ENCODE measurements around the gene OR5A2. TPM values are rescaled to one million over a fixed set of nuclear protein-coding genes. Genes with fewer than 3 reads are reported as not detected.
"Not testable (repeated sequence)": the region's sequence is repeated elsewhere in the genome, so short reads cannot be mapped to it uniquely, and the experiment has no call there.

The OR5A2 gene
- total RNA-seq, 2 experiments from 2014 or later, result not detected

- no peak overlapping the region for H3K4me2 ChIP-seq (ENCODE audit: low read length)
- TF ChIP-seq EZH2phosphoT487 (IDR thresholded peaks at IDR 0.05; ENCODE audit: borderline replicate concordance, low read depth, low read length) (no peak), CTCF (conservative IDR thresholded peaks at IDR 0.05; ENCODE audit: low read length) (no peak)
- no peaks in the 10 kb centered on the region for H3K9me3 ChIP-seq (ENCODE audit: low read length)
- no TSS peak for BruUV-seq (replicated peaks)
- no peak for DNase-seq (ENCODE audit: low spot score)
- intact Hi-C loops (cut with micrococcal nuclease; ENCODE audit: unreplicated experiment), result no loop called here
- H3K79me2 ChIP-seq (ENCODE audit: insufficient read depth, low read depth, low read length), result no peaks in the 10 kb centered on the region
- no peaks in the 10 kb centered on the region for H3K9me2 ChIP-seq (ENCODE audit: insufficient read depth, low read length)
- ChIA-PET POLR2A (no interaction called here), CTCF (ENCODE audit: unreplicated experiment) (no interaction called here)
- no peaks in the 10 kb centered on the region for H3K4me1 ChIP-seq (ENCODE audit: insufficient read depth, low read length, poor library complexity, severe bottlenecking)
- no peaks in the 10 kb centered on the region for H3K36me3 ChIP-seq (ENCODE audit: insufficient read depth, low read length)
- H3K27ac ChIP-seq (ENCODE audit: low read depth, low read length, poor library complexity, severe bottlenecking), result no peak overlapping the region
- H3K4me3 ChIP-seq (ENCODE audit: low read depth, low read length, poor library complexity, severe bottlenecking), result no peak overlapping the region
- H2AFZ ChIP-seq (ENCODE audit: low read length), result no peak overlapping the region
- no peaks in the 10 kb centered on the region for H4K20me1 ChIP-seq (ENCODE audit: insufficient read depth, low read length)
These were observed 22.3 kb upstream of the OR5A2 start for GRCh38 chr11:59448484-59448883.

- H3K9me2 ChIP-seq (ENCODE audit: insufficient read depth, low read length); H3K36me3 ChIP-seq (ENCODE audit: insufficient read depth, low read length); POLR2A ChIA-PET; H3K79me2 ChIP-seq (ENCODE audit: insufficient read depth, low read depth, low read length); H3K4me2 ChIP-seq (ENCODE audit: low read length); DNase-seq (ENCODE audit: low spot score); H3K27ac ChIP-seq (ENCODE audit: low read depth, low read length, poor library complexity, severe bottlenecking); intact Hi-C loops (cut with micrococcal nuclease; ENCODE audit: unreplicated experiment); H3K4me1 ChIP-seq (ENCODE audit: insufficient read depth, low read length, poor library complexity, severe bottlenecking); BruUV-seq (replicated peaks); CTCF ChIA-PET (ENCODE audit: unreplicated experiment); H4K20me1 ChIP-seq (ENCODE audit: insufficient read depth, low read length); H3K9me3 ChIP-seq (ENCODE audit: low read length); H2AFZ ChIP-seq (ENCODE audit: low read length); H3K4me3 ChIP-seq (ENCODE audit: low read depth, low read length, poor library complexity, severe bottlenecking): not testable (repeated sequence)
These were observed 19.4 kb upstream of the OR5A2 start for GRCh38 chr11:59445624-59446023.

GRCh38 chr11:59437770-59438169, 11.6 kb upstream of the OR5A2 start:
- TF ChIP-seq EZH2phosphoT487 (IDR thresholded peaks at IDR 0.05; ENCODE audit: borderline replicate concordance, low read depth, low read length), result no peak
- no peak for TF ChIP-seq CTCF (conservative IDR thresholded peaks at IDR 0.05; ENCODE audit: low read length)
- no peak for DNase-seq (ENCODE audit: low spot score)
- H3K4me1 ChIP-seq (ENCODE audit: insufficient read depth, low read length, poor library complexity, severe bottlenecking), result no peaks in the 10 kb centered on the region
- no peaks in the 10 kb centered on the region for H4K20me1 ChIP-seq (ENCODE audit: insufficient read depth, low read length)
- BruUV-seq (replicated peaks), result no TSS peak
- H3K4me2 ChIP-seq (ENCODE audit: low read length), result no peak overlapping the region
- H3K36me3 ChIP-seq (ENCODE audit: insufficient read depth, low read length), result no peaks in the 10 kb centered on the region
- no peaks in the 10 kb centered on the region for H3K9me3 ChIP-seq (ENCODE audit: low read length)
- H3K27ac ChIP-seq (ENCODE audit: low read depth, low read length, poor library complexity, severe bottlenecking), result no peak overlapping the region
- ChIA-PET CTCF (ENCODE audit: unreplicated experiment) (no interaction called here), POLR2A (no interaction called here)
- no peak overlapping the region for H3K4me3 ChIP-seq (ENCODE audit: low read depth, low read length, poor library complexity, severe bottlenecking)
- H3K79me2 ChIP-seq (ENCODE audit: insufficient read depth, low read depth, low read length), result no peaks in the 10 kb centered on the region
- intact Hi-C loops (cut with micrococcal nuclease; ENCODE audit: unreplicated experiment), result loop anchor here (10.0 kb wide), 1 partner anchor 247 kb away; no protein-coding TSS in a partner anchor
- 0 out of 2 replicates have a peak, but pooled peaks cover 2% of the 10 kb centered on the region for H3K9me2 ChIP-seq (ENCODE audit: insufficient read depth, low read length)
- H2AFZ ChIP-seq (ENCODE audit: low read length), result no peak overlapping the region

Measured in OCI-LY7 (cell line).